ENCODE data around the gene DISC1.

Gene DISC1

GRCh38 chr1:231856894-231857293 lies 230.3 kb downstream of the DISC1 start:
- no peak for DNase-seq (ENCODE audit: low read depth)

- no peak for DNase-seq (ENCODE audit: low read depth)
Observed at GRCh38 chr1:231857609-231858135, 231.1 kb downstream of the DISC1 start.

DNA sequence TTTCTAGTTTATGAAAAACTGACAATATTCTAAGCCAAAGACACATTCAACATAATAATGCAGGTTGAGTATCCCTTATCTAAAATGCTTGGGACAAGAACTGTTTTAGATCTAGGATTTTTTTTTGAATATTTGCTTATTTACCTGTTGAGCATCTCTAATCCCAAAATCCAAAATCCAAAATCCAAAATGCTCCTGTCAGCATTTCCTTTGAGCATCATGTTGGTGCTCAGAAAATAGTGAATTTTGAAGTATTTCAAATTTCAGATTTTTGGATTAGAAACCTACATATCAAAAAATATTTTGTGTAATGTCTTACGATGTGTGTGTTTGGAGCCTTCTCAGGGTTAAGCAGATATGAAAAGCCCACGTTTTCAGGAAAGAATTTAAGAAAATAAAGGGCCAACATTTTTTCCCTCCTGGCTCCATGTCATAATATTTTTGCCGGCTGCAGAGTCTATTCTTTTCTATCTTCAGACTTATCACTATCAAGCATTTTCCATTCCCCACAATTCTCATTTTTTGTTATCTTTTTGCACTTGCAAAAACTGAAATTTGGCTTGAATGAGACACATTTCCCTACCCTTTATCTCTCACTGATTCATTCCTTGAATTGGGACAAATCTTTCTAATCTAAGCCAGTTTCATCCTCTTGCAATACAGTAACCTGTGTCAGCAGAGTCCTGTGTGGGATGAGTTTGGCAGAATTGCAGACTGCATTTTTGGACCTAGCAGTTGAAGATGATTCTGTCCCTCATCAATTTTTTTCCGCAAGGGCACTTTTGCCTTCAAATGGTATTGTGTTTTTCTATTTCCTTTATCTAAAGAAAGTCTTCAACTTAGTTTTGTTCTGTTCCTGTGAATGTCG lies 233.9 kb downstream of the DISC1 start:
- DNase-seq (ENCODE audit: low read depth) = no peak

- DNase-seq (ENCODE audit: low read depth) = no peak
Observed at GRCh38 chr1:231861541-231862481, 235.2 kb downstream of the DISC1 start.

- DNase-seq (ENCODE audit: low read depth) = no peak
Observed at GRCh38 chr1:231862611-231863010, 236.0 kb downstream of the DISC1 start.

GRCh38 chr1:231865331-231865730 lies 238.7 kb downstream of the DISC1 start:
- DNase-seq (ENCODE audit: low read depth) = no peak

- DNase-seq (ENCODE audit: low read depth) = peak; percentile 36
Observed at GRCh38 chr1:231866392-231867331, 240.1 kb downstream of the DISC1 start.

GRCh38 chr1:231867607-231868006 lies 241.0 kb downstream of the DISC1 start:
- DNase-seq (ENCODE audit: low read depth) = no peak

DNA sequence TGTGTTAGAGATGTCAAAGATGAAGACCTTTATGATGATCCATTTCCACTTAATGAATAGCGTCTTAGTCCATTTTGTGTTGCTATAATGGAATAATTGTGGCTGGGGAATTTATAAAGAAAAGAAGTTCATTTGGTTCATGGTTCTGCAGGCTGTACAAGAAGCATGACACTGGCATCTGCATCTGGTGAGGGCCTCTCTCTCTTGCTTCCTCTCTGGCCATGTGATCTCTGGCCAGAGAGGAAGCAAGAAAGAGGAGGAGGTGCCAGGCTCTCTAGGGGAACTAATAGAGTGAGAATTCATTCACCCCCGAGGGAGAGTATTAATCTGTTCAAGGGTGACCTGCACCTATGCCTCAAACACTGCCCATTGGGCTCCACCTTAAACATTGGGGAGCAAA lies 242.8 kb downstream of the DISC1 start:
- DNase-seq (ENCODE audit: low read depth) = no peak

GRCh38 chr1:231871471-231871870 lies 244.9 kb downstream of the DISC1 start:
- DNase-seq (ENCODE audit: low read depth) = no peak

DNA sequence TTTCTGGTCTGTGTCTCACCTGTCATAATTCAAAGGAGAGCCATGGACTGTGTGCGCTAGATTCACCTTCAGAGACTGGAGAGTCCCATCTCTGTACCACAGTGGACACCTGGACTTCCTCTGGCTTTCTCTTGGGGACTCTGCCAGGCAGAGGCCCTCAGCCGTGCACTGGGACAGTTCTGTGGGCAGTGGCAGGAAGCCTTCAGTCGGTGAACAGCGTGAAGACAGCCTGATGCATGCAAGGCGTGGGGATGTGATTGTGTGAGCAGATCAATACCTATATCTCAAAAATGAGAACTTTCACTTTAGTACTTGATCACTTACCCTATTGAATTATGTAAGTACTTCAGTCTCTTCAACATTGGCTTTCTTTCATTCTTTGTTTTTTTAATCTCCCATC lies 245.3 kb downstream of the DISC1 start:
- DNase-seq (ENCODE audit: low read depth) = no peak

DNA sequence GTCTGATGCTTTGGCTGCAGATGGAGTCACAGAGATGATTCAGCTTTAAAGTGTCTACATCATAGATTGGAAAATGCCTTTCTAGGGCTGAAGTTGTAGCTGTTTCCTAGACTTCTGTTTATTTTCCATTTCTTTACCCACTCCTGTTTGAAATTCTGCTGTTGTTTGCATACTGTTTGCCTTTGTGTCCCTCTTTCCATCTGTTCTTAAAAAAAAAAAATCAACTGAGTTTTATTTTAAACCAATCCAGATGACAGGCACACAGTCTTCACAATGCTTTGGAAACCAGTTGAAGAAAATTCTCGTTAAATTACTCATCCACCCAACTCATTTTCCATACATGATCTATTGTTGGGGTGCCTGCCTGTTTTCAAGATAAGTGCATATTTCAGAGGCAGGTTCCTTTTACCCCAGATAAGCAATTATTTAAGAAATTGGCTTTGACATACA lies 245.9 kb downstream of the DISC1 start:
- no peak for DNase-seq (ENCODE audit: low read depth)

GRCh38 chr1:231878737-231879136 lies 252.1 kb downstream of the DISC1 start:
- DNase-seq (ENCODE audit: low read depth) = no peak

DNA sequence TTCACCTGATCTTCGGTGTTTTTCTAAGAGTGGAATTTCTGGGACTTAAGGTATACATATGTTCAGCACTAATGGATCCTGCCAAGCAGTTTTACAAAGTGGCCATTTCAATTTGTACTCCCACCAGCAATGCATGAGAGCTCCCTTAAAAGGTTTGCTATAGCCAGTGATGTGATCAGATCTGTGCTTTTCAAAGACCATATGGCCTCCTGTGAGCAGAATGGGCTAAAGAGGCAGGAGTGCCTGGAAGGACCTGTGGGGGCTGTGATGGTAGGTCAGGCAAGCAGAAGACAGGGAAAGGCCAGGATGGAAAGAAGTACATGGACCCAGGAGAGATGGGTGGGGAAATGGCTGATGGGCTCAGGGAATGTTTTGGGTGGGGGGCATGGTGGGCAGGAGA lies 252.7 kb downstream of the DISC1 start:
- no peak for DNase-seq (ENCODE audit: low read depth)

DNA sequence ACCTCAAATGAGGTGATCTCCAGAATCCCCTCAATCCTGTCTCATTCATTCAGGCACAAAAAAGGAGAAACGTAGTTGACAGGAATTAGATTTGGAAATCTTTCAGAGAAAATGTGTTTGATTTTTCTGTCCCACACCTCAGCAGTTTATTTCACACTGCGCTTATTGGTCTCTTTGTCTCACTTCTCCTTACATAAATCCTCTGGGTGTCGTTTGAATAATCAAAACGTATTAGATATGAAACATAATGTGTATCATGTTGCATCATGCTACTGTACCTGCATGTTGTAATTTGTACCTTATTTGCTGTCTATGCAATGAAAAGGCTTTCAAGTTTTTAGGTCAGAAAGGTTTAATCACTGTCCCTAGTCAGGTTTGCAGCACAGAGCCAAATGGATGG lies 255.7 kb downstream of the DISC1 start:
- DNase-seq (ENCODE audit: low read depth) = no peak

- no peak for DNase-seq (ENCODE audit: low read depth)
Observed at GRCh38 chr1:231882790-231883189, 256.2 kb downstream of the DISC1 start.

DNA sequence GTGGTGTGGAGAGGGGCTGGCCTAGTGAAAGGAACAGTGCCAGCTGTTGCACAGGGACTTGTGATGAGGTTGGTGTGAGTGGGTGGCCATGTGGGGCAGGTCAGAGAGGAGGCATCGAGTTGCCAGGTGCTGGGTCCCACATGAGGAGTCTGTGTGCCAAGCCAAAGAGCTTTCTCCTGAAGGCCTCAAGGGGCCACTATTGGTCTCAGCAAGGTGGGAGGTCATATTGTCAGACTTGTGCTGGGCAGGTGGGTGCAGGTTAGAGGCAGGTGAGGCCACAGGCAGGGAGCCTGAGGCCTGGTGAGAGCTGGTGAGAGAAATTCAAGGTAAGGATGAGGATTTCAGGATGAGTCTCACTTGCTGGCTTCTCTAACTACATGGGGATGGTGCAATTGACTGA lies 256.8 kb downstream of the DISC1 start:
- no peak for DNase-seq (ENCODE audit: low read depth)

- no peak for DNase-seq (ENCODE audit: low read depth)
Observed at GRCh38 chr1:231885209-231885854, 258.7 kb downstream of the DISC1 start.

- no peak for DNase-seq (ENCODE audit: low read depth)
Observed at GRCh38 chr1:231887166-231887565, 260.6 kb downstream of the DISC1 start.

GRCh38 chr1:231887866-231888265 lies 261.3 kb downstream of the DISC1 start:
- DNase-seq (ENCODE audit: low read depth) = no peak

GRCh38 chr1:231890791-231891190 lies 264.2 kb downstream of the DISC1 start:
- no peak for DNase-seq (ENCODE audit: low read depth)
